ENCODE results near the gene REM1.

Gene REM1

DNA sequence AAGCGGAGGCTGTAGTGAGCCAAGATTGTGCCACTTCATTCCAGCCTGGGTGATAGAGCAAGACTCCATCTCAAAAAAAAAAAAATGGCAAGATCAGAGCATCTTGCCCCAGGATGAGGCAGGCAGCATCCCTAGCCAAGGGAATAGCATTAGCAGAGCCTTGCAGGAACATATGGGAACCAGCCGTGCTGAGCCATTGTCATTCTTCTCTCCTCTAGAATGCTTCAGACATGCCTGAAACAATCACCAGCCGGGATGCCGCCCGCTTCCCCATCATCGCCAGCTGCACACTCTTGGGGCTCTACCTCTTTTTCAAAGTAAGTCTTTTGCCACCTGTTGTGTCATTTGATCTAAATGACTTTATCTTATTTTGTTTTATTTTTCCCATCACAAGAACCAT, 52.2 kb downstream of the REM1 start:
- DNase-seq: no peak

All from NCI-H1417 treated with DMSO at 0.1 percent for 48 hours (cell line).